Body of pancreas (tissue), 4 donors: ENCODE data around the gene DNAJC18. TPM values are rescaled to one million over a fixed set of nuclear protein-coding genes. Genes with fewer than 3 reads are reported as not detected.

Experiments used
- ATAC-seq: fragments of 150-250 bp; one replicate; pipeline ENCODE4 v1.9.1; 2016
- DNase-seq, 4 donors: peaks; one replicate each; pipeline ENCODE4 v3.0.0-alpha.2; 2019
- H3K27ac ChIP-seq, 4 donors: fragments of 200-600 bp; sonication (generic); 1 replicate in 3 of 4; 2 replicates in 1 of 4; pipeline versions ENCODE4 v1.5.1 to v1.6.1; 2016 to 2019; ENCODE audit warnings: mild to moderate bottlenecking in 1 of 4, mixed read lengths in 1 of 4, moderate library complexity in 1 of 4
- H3K27me3 ChIP-seq, 2 donors: fragments of 200-600 bp; sonication (generic); one replicate each; pipeline ENCODE4 v1.6.0; 2016; ENCODE audit warnings: mild to moderate bottlenecking in 1 of 2
- H3K36me3 ChIP-seq, 2 donors: fragments of 200-600 bp; sonication (generic); replicated peaks in 1 of 2; 2 replicates each; pipeline ENCODE4 v1.5.1; 2016; ENCODE audit warnings: low read depth in 2 of 2; ENCODE audit not compliant: insufficient read depth in 1 of 2
- H3K4me1 ChIP-seq: fragments of 200-600 bp; sonication (generic); one replicate; pipeline ENCODE4 v1.6.0; 2016
- H3K4me3 ChIP-seq, 2 donors: fragments of 200-600 bp; sonication (generic); 1 replicate in 1 of 2; 2 replicates in 1 of 2; pipeline ENCODE4 v1.5.1; 2016 to 2019
- H3K9me3 ChIP-seq, 3 donors: fragments of 200-600 bp; sonication (generic); 1 replicate in 2 of 3; 2 replicates in 1 of 3; pipeline ENCODE4 v1.5.1; 2016
- POLR2A ChIP-seq, 3 donors: fragments of 450-650 bp; IDR thresholded peaks; one replicate each; pipeline ENCODE4 v1.6.1; 2016; ENCODE audit warnings: antibody characterized with exemption in 3 of 3, mild to moderate bottlenecking in 2 of 3
- WGBS, 2 donors: methylation state at CpG; one replicate each; pipeline ENCODE4 v1.1.5; 2017; 5-methylcytosine and 5-hydroxymethylcytosine counted together
- intact Hi-C: fragments of 100-400 bp; cut with DNase I; formaldehyde crosslinking; loops from one replicate; pipeline ENCODE4 v1.15.1; 2023
- total RNA-seq, 2 donors: library from RNA; depleted of rRNA; stranded (reverse); fragments of >200 nt; gene quantifications; one replicate each; pipeline ENCODE4 v1.1.0, GENCODE V29; 2016
- TF ChIP-seq, protein P1 (sequence below), 7 experiments: fragments of 450-650 bp in 4 of 7; fragments of 200-600 bp in 3 of 7; sonication (generic) in 3 of 7; IDR thresholded peaks; one replicate each; pipeline ENCODE4 v1.5.1; 2016 to 2019; ENCODE audit warnings: antibody characterized with exemption in 7 of 7

DNAJC18 gene
- total RNA-seq, 2 donors from 2014 or later = 1.6 to 3.0 TPM

DNA sequence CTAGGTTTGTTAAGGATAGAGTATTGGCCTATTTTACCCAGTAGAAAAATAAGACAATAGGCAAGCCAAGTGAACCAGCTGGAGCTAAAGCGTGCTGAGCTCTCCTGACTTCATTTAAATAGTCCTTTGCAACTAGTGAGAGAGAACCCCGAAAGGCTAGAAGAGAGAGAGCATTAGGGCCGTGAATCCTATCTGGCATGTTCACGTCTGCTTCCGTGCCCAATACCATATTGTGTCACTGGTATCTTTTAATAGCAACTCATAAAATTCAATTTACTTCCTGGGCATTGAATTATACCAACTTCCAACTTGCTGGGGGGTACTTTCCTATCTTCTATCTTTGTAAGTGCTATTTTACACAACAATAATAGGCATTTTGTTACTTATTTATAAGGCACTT is 13.8 kb downstream of the DNAJC18 start:
- Histone ChIP-seq H3K4me1 (no peaks in the 10 kb centered on the region), H3K9me3 (no peaks in the 10 kb centered on the region), H3K27me3 (no peaks in the 10 kb centered on the region), H3K27ac (no peak overlapping the region), H3K4me3 (no peak overlapping the region), H3K36me3 (no peaks in the 10 kb centered on the region)
- WGBS, 2 donors = 81 to 87% methylated on average over 5 of the region's 5 CpGs
- intact Hi-C loops = loop anchor here (10.0 kb wide), 2 partner anchors 89 to 339 kb away; no protein-coding TSS in a partner anchor
- ATAC-seq = no peak
- DNase-seq = no peak
- TF ChIP-seq, protein P1, sequence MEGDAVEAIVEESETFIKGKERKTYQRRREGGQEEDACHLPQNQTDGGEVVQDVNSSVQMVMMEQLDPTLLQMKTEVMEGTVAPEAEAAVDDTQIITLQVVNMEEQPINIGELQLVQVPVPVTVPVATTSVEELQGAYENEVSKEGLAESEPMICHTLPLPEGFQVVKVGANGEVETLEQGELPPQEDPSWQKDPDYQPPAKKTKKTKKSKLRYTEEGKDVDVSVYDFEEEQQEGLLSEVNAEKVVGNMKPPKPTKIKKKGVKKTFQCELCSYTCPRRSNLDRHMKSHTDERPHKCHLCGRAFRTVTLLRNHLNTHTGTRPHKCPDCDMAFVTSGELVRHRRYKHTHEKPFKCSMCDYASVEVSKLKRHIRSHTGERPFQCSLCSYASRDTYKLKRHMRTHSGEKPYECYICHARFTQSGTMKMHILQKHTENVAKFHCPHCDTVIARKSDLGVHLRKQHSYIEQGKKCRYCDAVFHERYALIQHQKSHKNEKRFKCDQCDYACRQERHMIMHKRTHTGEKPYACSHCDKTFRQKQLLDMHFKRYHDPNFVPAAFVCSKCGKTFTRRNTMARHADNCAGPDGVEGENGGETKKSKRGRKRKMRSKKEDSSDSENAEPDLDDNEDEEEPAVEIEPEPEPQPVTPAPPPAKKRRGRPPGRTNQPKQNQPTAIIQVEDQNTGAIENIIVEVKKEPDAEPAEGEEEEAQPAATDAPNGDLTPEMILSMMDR (IDR thresholded peaks at IDR 0.05) = no peak

DNA sequence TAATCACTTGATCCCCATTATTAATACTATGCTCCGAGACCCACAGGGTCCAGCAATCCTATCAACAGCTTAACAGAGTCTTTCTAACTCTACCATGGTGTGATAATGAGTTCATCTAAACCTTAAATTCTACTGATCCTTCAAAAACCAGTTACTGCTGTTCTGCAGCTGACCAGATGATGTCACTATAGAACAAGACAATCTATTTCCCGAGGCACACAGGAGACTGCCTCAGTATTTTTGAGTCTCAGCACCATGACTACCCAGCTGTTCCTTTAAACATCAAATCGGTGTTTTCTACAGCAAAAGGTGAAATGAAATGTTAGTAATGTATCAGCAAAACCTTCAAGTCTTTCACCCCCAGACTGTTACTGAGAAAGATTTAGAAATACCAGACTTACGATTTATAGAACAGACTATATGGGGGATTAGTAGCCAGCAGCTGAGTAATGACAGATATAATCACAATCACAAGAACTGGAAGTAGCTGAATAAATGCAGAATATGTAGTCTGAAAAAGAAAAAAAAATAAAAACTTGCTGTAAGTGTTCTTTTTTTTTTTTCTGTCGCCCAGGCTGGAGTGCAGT is 16.9 kb downstream of the DNAJC18 start:
- peak; percentile 49 to 71 (median 52) for DNase-seq
- H3K27me3 ChIP-seq = no peaks in the 10 kb centered on the region
- WGBS, 2 donors = 40 to 43% methylated on average over 5 of the region's 5 CpGs
- intact Hi-C loops = loop anchor here (10.0 kb wide), 2 partner anchors 92 to 342 kb away; no protein-coding TSS in a partner anchor
- no peaks in the 10 kb centered on the region for H3K4me1 ChIP-seq
- ATAC-seq = peak; percentile 90
- no peak overlapping the region for H3K4me3 ChIP-seq
- TF ChIP-seq POLR2A (IDR thresholded peaks at IDR 0.05) = no peak
- TF ChIP-seq, protein P1 (IDR thresholded peaks at IDR 0.05) = peak; percentile 35 to 85 (median 83)
- no peaks in the 10 kb centered on the region for H3K9me3 ChIP-seq
- H3K36me3 ChIP-seq = no peaks in the 10 kb centered on the region
- H3K27ac ChIP-seq = no peak overlapping the region

DNA sequence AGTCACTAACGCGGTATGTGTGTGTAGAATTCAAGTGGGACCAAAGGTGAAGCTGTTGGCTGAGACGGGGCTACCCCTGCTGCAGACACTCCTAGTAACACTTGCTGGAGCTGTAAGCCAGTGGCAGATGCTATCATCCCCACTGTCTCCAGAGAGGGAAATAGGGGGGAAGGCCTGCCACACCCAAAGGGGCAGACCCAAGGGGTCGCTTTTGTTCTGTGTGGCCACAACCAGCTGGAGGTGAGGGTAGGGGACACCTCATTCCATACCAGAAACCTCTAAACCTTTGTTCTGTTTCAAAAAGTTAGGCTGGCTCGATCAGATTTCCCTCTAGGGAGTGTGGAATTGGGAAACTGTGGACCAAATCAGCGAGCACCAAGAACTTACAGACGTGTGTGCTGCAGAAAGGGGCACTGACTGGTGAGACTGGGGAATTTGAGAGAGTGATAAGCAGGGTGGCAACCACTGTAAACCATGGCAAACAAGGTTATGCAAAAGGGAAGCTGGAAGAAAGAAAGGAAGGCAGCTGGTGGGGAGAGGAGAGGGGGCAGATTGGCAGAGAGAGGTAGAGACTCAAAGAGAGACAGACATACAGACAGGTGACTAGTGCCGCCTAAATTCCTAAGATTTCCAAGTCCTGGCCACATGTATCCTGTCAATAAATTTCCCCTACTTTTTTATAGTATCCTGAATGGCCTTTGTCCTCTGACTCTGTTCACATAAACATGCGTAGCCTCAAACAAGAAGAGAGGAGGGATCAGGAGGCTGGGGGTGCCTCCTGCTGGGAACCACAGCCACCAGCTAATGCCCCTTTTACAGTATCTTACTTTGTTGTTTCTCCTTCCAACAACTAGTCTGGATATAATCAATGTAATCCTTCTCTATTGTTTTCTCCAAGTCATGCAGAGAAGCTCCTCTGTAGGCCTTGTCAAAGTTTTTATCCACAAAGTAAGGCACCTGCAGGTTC is 19.8 kb downstream of the DNAJC18 start:
- Histone ChIP-seq H3K27ac (no peak overlapping the region), H3K4me1 (peaks cover 9% of the 10 kb centered on the region), H3K9me3 (no peaks in the 10 kb centered on the region), H3K4me3 (no peak overlapping the region), H3K27me3 (no peaks in the 10 kb centered on the region), H3K36me3 (no peaks in the 10 kb centered on the region)
- 68 to 72% methylated on average over 9 of the region's 9 CpGs for WGBS, 2 donors
- DNase-seq (no peak), ATAC-seq (no peak)
- TF ChIP-seq, protein P1 (IDR thresholded peaks at IDR 0.05) = no peak
- TF ChIP-seq POLR2A (IDR thresholded peaks at IDR 0.05) = no peak
- intact Hi-C loops = loop anchor here (10.0 kb wide), 2 partner anchors 95 to 345 kb away; no protein-coding TSS in a partner anchor

DNA sequence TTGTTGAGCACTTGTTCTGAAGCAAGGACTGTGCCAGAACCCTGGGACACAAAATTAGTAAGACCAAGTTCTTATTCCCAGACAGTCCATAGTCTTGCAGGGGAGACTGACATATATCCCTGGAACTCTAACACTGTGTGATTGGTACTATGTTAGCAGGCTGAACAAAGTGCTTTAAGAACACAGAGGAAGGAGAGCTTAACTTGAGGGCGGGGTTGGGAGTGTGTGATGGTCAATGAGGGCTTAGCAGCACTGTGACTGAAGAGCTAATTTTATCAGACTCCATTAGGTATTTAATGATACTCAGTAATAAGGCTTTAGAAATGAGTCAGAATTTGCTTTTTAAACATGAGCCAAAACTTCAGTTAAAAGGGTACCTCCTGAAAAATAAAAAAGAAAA is 20.5 kb downstream of the DNAJC18 start:
- 67 to 84% methylated on average over 1 of the region's 1 CpG for WGBS, 2 donors
- DNase-seq = no peak
- no peak for TF ChIP-seq POLR2A (IDR thresholded peaks at IDR 0.05)
- TF ChIP-seq, protein P1 (IDR thresholded peaks at IDR 0.05) = no peak
- intact Hi-C loops = no loop called here
- Histone ChIP-seq H3K4me3 (no peak overlapping the region), H3K27me3 (no peaks in the 10 kb centered on the region), H3K27ac (no peak overlapping the region), H3K4me1 (peaks cover 11% of the 10 kb centered on the region), H3K36me3 (no peaks in the 10 kb centered on the region), H3K9me3 (no peaks in the 10 kb centered on the region)
- no peak for ATAC-seq
